Central memory CD8-positive, alpha-beta T cell (primary cell): Measurements from ENCODE around the gene HYLS1.

ENCODE experiments used
- ATAC-seq: fragments of 150-1000 bp; cut with Tn5 transposase; replicated peaks from 2 replicates; pipeline ENCODE4 v1.10.0; 2022; ENCODE audit warnings: mild to moderate bottlenecking, moderate FRiP score, moderate number of reproducible peaks; ENCODE audit not compliant: poor library complexity, severe bottlenecking; ENCODE audit errors: extremely low read depth
- DNase-seq, 2 donors: peaks; one replicate each; pipeline ENCODE4 v3.0.0; 2021; ENCODE audit warnings: low spot score in 2 of 2
- H3K27ac Mint-ChIP-seq: one replicate; pipeline ENCODE4 v1.8.0; 2022; ENCODE audit warnings: low read depth, mild to moderate bottlenecking, moderate library complexity, mixed read lengths
- H3K27me3 Mint-ChIP-seq: one replicate; pipeline ENCODE4 v1.8.0; 2022; ENCODE audit warnings: mixed read lengths
- H3K36me3 Mint-ChIP-seq: one replicate; pipeline ENCODE4 v1.8.0; 2022; ENCODE audit warnings: mild to moderate bottlenecking, moderate library complexity, mixed read lengths; ENCODE audit not compliant: insufficient read depth
- H3K4me1 Mint-ChIP-seq: one replicate; pipeline ENCODE4 v1.8.0; 2022; ENCODE audit warnings: mixed read lengths
- H3K4me3 Mint-ChIP-seq: one replicate; pipeline ENCODE4 v1.8.0; 2022; ENCODE audit warnings: mild to moderate bottlenecking, moderate library complexity, mixed read lengths
- H3K9me3 Mint-ChIP-seq: one replicate; pipeline ENCODE4 v1.8.0; 2022; ENCODE audit warnings: mixed read lengths

Gene HYLS1

DNA sequence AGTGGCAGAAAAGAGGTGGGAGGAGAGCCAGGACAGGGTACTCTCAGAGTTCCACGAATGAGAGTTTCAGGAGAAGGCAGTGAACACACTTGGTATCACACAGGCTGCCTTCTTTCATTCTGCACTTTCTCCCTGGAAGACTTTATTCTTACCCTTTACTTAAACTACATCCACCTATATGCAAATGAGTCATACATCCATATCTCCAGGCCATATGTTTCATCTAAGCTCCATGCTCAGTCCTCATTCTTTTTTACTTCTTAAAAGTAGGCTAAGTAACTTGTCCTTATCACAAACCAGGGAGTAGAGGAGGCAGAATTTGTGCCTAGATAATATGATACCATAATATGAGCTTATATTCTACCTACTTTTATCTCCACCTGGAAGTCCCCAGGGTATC lies 6.2 kb upstream of the HYLS1 start:
- DNase-seq: no peak
- peaks cover 2% of the 10 kb centered on the region for H3K36me3 Mint-ChIP-seq
- no peak overlapping the region for H3K27ac Mint-ChIP-seq
- H3K27me3 Mint-ChIP-seq: peaks cover 10% of the 10 kb centered on the region
- no peak for ATAC-seq
- H3K4me3 Mint-ChIP-seq: no peak overlapping the region
- H3K9me3 Mint-ChIP-seq: no peaks in the 10 kb centered on the region
- no peaks in the 10 kb centered on the region for H3K4me1 Mint-ChIP-seq

DNA sequence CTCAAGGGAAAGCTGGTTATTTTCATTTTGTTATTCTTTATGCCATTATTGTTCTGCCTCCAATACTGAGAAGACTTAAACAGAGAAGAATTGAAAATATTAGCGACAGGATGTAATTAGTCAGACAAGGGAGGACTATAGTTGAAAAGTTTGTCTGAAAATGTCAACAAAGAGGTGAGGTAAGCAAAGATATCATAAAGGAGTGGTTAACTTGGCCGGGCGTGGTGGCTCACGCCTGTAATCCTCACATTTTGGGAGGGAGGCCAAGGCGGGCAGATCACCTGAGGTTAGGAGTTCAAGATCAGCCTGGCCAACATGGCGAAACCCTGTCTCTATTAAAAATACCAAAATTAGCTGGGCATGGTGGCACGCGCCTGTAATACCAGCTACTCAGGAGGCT lies 4.1 kb upstream of the HYLS1 start:
- peaks cover 11% of the 10 kb centered on the region for H3K4me1 Mint-ChIP-seq
- peaks cover 17% of the 10 kb centered on the region for H3K36me3 Mint-ChIP-seq
- ATAC-seq: no peak
- no peak overlapping the region for H3K4me3 Mint-ChIP-seq
- H3K27ac Mint-ChIP-seq: no peak overlapping the region
- peaks cover 10% of the 10 kb centered on the region for H3K27me3 Mint-ChIP-seq
- DNase-seq: no peak
- H3K9me3 Mint-ChIP-seq: no peaks in the 10 kb centered on the region

DNA sequence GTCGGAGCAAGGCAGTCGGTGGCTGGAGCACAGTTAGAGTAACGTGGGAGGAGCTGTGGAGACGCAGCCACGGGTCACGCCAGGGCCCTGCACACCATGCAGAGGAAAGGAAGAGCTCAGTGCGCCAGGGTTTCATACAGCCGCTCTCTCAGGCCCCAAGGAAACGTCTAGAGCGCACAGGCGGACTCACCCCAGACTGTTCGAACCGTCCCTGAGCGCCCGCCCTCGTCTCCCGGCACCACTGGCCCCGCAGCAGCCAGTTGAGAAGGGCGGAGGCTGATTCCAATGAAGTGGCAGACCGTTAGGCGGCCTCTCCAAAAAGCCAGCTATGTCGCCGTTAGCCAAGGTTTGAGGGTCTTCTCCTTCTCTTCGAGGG lies 483 bp upstream of the HYLS1 start:
- peak in 1 of 2 donors; percentile 28 for DNase-seq
- H3K27ac Mint-ChIP-seq: peak overlapping the region; percentile 97
- no peaks in the 10 kb centered on the region for H3K27me3 Mint-ChIP-seq
- peaks cover 22% of the 10 kb centered on the region for H3K4me1 Mint-ChIP-seq
- H3K4me3 Mint-ChIP-seq: peak overlapping the region; percentile 94
- peak; percentile 47 for ATAC-seq
- H3K36me3 Mint-ChIP-seq: peaks cover 17% of the 10 kb centered on the region
- no peaks in the 10 kb centered on the region for H3K9me3 Mint-ChIP-seq

DNA sequence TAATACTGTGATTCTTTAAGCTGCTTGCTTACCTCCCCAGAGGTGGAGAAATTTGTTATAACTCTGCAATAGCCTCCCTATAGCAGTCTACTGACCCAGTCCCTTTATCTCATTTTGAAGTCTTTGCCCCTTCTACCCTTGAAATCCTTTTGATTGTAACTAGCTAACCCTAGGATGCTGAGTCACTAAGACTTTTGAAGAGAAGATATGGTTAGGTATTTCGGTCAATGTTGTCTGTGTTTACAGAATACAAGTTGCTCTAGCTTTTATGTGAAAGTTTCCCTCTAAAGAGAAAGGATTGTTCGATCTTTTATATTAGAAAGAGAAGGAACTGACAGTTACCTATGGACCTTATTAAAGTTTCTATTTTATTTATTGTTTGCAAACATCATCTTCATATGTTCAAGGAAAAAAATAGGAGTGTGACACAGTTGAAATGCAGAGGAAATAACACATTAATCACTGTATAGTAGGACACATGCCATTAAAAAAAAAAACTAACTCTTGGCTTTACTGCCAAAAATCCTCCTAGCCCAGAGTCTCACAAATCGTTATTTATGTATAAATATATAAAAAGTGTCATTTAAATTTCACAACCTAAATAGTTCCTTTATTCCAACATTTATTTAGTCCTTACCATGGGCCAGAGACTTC lies 3.1 kb downstream of the HYLS1 start:
- peak overlapping the region; percentile 11 for H3K27ac Mint-ChIP-seq
- peaks cover 27% of the 10 kb centered on the region for H3K36me3 Mint-ChIP-seq
- DNase-seq: no peak
- H3K4me3 Mint-ChIP-seq: peak overlapping the region; percentile 14
- ATAC-seq: no peak
- peaks cover 28% of the 10 kb centered on the region for H3K4me1 Mint-ChIP-seq
- no peaks in the 10 kb centered on the region for H3K27me3 Mint-ChIP-seq
- no peaks in the 10 kb centered on the region for H3K9me3 Mint-ChIP-seq

DNA sequence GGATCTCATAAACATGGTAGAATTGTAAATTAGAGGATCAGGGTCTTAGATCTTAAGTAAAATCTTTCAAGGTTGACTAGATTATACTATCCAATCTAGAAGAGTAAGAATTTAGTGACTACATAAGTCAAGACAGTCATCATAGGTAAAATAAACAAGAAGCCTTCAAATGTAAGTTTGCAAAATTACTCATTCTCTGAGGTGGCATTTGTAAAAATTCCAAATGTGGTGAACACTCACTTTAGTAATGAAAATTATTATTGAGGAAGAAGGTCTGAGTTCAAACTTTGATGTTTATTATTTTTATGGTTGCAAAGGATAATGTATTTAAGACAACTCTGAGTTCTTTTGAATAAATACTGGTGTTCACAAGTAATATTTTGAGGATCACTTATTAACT lies 4.6 kb downstream of the HYLS1 start:
- Mint-ChIP-seq H3K4me1 (peaks cover 27% of the 10 kb centered on the region), H3K4me3 (no peak overlapping the region), H3K27ac (no peak overlapping the region), H3K36me3 (peaks cover 26% of the 10 kb centered on the region), H3K27me3 (no peaks in the 10 kb centered on the region), H3K9me3 (no peaks in the 10 kb centered on the region)
- ATAC-seq: no peak
- no peak for DNase-seq

DNA sequence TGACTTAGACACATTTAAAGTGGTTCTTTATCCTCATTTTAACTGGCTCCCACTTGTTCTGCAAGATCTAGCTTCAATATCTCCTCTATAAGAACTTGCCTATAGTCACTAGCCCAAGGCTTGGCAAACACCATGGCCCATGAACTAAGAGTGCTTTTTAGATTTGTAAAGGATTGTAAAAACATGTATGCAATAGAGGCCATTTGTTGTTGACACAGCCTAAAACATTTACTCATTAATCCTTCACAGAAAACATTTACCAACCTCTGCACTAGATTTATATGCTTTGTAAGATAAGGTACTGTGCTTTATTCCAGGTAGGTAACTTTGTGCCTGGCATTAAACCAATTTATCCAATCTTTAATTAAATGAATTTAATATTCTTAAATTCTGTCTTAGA lies 5.5 kb downstream of the HYLS1 start:
- Mint-ChIP-seq H3K9me3 (no peaks in the 10 kb centered on the region), H3K4me3 (no peak overlapping the region), H3K4me1 (peaks cover 21% of the 10 kb centered on the region), H3K27ac (no peak overlapping the region), H3K36me3 (peaks cover 19% of the 10 kb centered on the region), H3K27me3 (no peaks in the 10 kb centered on the region)
- DNase-seq (no peak), ATAC-seq (no peak)

DNA sequence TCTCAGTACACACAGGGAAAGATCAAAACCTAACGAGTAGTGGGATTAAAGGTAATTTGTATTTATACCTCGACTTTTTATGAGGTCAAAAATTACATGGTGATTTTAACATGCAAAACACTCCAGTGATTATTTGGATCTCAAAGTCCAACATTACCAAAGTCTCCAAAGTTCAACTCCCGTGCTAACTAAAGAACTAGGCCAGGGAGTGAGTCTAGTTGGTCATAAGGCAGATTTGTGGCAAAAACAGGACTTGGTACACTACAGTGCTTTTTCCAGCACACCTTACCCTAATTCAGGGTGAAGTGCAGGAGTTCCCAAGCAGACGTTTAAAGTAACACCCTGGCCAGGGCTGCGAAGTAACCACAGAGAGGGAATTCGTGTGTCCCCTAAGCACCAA lies 14.4 kb downstream of the HYLS1 start:
- ATAC-seq (no peak), DNase-seq (no peak)
- H3K27ac Mint-ChIP-seq: no peak overlapping the region
- H3K9me3 Mint-ChIP-seq: no peaks in the 10 kb centered on the region
- H3K4me3 Mint-ChIP-seq: peak overlapping the region; percentile 94
- H3K36me3 Mint-ChIP-seq: peaks cover 17% of the 10 kb centered on the region
- H3K4me1 Mint-ChIP-seq: peaks cover 24% of the 10 kb centered on the region
- H3K27me3 Mint-ChIP-seq: peaks cover 32% of the 10 kb centered on the region

DNA sequence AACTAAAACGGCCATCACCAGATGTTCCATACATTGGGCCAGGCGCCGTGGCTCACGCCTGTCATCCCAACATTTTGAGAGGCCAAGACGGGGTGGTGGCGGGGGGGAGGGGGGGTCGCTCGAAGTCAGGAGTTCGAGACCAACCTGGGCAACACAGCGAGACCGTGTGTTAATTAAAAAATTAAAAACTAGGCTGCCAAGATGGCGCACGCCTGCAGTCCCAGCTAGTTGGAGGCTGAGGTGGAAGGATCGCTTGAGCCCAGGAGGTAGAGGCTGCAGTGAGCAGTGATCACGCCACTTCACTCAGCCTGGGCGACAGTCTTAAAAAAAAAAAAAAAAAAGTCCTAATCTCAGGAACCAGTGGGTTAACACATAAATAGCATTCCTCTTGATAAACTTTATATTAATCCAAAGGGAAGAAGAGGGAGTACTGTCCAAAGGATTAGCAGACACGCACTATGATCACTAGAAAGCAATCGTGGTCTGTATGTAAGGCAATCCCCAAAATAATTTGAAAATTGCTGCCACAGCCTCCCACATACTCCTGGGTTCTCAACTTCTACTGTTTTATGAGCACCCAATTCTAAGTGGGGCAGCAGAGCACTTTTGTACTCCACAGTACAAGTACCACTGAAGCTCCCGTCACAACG lies 14.9 kb downstream of the HYLS1 start:
- Mint-ChIP-seq H3K27me3 (peaks cover 32% of the 10 kb centered on the region), H3K36me3 (peaks cover 17% of the 10 kb centered on the region), H3K9me3 (no peaks in the 10 kb centered on the region), H3K4me1 (peaks cover 24% of the 10 kb centered on the region), H3K27ac (peak overlapping the region; percentile 86), H3K4me3 (peak overlapping the region; percentile 94)
- no peak for ATAC-seq
- no peak for DNase-seq

DNA sequence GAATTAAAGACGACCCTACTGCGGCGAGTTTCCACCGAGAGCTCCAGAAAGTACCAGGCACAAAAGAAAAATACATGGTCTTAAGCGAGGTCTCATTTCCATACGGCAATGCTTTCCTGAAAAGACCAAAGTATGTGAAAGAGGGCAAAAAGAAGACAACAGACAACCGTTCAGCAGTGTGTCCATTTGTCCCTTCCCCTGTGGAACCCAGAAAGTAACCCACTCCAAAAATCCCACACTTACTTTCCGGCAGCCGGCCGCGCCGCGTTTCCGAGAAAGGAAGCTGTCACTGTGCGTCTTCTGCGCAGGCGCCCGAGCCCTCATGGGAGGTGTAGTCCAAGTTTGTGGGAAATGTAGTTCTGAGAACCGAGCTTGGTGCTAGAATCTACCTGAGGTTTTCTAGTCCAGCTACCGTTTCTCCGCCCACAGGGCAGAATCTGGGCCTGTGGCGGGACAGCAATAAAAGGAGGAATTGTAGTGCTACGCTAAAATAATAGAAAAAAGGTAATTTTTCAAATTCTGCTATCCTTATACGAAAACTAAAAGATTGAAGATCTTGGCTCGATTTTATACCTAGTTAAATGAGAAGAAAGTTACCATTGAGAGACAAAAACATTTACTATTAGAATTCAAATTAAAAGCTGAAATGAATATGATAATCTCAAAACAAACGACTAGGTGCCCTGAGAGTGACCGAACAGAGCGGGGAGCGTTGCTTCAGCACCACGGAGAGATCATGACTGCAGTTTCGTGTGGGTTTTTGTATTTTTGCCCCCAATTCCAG lies 15.7 kb downstream of the HYLS1 start, which contains the start of gene PUS3:
PUS3 (minus strand) TSS at position 280 of the 784 bp plus-strand sequence. CDS start 6,922 bp downstream, outside the sequence.
- H3K4me3 Mint-ChIP-seq: peak within 1 kb of the TSS; percentile 94
- DNase-seq (peak; percentile 67 to 72), ATAC-seq (peak; percentile 93)
- peak within 1 kb of the TSS; percentile 86 for H3K27ac Mint-ChIP-seq
- H3K4me1 Mint-ChIP-seq: peaks cover 24% of the 10 kb centered on the region
- H3K36me3 Mint-ChIP-seq: peaks cover 15% of the 10 kb centered on the region
- peaks cover 32% of the 10 kb centered on the region for H3K27me3 Mint-ChIP-seq
- H3K9me3 Mint-ChIP-seq: no peaks in the 10 kb centered on the region

DNA sequence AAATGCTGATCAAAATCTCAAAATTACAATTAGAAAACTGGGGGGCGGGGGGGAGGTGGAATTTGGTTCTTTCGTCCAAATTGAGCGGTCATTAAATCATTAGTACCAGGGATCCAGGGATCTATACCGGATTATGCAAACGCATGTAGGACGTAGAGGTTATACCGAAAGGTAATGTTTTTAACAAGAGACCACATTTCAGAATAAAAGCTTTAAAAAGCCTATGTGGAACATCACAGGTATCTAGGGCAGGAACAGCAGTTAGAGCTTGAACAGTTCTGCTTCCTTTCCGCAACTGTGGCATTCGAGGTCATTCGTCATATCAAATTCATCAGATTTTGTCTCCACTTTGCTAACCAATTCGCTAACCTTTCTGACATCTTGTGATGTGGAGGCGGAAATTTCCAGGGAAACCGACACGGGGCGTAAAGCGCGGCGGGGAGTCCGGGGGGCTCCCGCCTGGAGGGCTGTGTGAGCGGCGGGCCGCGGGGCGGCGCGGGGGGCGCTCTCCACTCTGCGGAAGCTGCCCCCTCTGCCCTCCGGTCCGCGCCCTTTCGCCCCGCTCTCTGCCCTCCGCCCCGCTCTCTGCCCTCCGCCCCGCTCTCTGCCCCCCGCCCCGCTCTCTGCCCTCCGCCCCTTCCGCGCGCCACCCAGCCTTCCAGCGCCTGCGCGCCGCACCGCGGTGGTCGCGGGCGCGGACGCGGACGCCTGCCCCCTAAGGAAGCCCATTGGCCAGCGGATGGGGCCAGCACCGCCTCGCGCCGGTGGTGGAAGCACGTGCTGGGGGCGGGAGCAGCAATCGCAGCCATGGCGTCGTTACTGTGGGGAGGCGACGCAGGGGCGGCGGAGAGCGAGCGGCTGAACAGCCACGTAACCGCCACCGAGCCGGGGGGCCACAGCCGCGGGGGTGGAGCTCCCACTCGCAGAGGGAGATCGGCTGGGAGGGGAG lies 16.5 kb downstream of the HYLS1 start, which contains the start of gene DDX25:
DDX25 (plus strand) TSS at position 798 of the 949 bp plus-strand sequence; CDS start at position 808, 10 bp downstream.
- Mint-ChIP-seq H3K36me3 (peaks cover 15% of the 10 kb centered on the region), H3K4me3 (peak within 1 kb of the TSS; percentile 94), H3K27ac (peak within 1 kb of the TSS; percentile 86), H3K27me3 (peaks cover 32% of the 10 kb centered on the region), H3K9me3 (no peaks in the 10 kb centered on the region), H3K4me1 (peaks cover 24% of the 10 kb centered on the region)
- no peak for DNase-seq
- ATAC-seq: peak; percentile 25

DNA sequence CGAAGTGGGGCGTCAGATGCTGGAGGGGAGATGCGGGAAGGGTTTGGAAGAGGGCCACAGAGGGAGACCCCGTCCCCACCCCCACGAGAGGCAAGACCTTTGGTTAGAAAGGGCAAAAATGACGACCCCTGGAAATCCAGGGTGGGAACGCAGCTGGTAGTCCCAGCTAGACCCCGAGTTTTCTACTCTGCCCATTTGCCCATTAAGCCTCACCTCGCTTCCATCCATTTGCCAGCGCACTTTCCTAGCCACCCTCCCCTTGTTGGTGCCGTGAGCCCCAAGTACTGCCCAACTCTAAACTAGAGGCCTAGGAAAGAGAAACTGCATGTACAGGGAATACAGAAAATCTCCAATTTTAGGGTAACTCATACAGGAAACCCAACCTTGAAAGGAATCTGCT lies 17.2 kb downstream of the HYLS1 start:
- H3K36me3 Mint-ChIP-seq: peaks cover 11% of the 10 kb centered on the region
- H3K9me3 Mint-ChIP-seq: no peaks in the 10 kb centered on the region
- no peak overlapping the region for H3K27ac Mint-ChIP-seq
- peaks cover 34% of the 10 kb centered on the region for H3K27me3 Mint-ChIP-seq
- ATAC-seq (no peak), DNase-seq (no peak)
- peaks cover 24% of the 10 kb centered on the region for H3K4me1 Mint-ChIP-seq
- peak overlapping the region; percentile 94 for H3K4me3 Mint-ChIP-seq
